ENCODE measurements around the gene USB1.

USB1 gene

DNA sequence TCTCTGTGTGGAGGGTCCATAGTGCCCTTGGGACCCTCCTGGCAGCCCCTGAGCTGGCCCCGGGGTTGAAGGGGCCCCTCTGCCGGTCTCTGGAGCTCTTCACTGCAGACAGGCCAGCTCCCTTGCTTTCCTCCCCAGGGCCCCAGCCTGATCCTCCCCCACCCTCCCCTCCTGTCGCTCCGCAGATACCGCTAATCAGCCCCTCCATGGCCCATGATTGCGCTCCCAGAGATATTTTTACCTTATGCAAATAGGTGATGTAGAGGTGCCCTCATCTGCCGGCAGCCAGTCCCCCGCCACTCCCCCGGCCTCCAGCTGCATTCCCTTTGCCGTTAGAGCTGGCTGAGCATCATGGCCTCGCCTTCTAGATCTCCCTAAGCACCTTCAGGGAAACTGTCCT is 33.6 kb downstream of the USB1 start:
- DNase-seq (ENCODE audit: low spot score), result no peak

DNA sequence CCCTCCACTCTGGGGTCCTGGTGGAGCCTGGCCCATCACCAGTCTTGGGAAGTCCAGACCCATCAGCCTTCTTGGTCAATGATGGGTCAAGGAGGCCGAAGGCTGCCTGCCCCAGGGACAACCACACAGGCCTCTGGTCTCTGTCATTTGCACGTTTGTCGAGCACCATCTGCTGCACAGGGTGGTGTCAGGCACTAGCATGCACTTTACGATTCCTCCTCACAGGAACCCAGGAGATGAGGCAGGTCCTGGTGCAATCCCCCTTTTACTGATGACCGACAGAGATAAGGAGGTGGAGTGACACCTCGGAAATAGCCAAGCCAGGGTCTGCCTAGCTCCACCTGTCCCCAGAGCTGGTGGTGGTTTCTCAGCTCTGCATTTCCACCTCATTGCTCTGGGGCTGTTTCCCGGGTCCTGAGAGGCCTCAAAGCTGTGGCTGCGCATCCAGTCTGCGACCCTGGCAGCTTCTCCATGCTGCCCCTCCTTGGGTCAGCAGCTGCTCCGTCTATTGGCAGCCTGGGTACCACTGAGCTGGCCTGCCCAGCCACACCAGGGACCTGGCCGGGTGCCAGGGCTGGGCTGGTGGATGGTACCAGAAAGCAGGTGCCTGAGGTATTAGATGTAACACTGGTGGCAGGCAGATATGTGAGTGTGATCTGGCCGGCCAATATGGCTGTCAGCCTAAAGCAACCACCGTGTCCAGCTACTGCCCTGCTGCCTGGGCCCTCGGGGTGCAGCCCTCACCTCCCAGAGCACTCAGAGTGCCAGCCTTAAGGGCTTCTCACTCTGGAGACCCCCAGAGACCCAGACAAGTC is 34.4 kb downstream of the USB1 start:
- no peak for DNase-seq (ENCODE audit: low spot score)

DNA sequence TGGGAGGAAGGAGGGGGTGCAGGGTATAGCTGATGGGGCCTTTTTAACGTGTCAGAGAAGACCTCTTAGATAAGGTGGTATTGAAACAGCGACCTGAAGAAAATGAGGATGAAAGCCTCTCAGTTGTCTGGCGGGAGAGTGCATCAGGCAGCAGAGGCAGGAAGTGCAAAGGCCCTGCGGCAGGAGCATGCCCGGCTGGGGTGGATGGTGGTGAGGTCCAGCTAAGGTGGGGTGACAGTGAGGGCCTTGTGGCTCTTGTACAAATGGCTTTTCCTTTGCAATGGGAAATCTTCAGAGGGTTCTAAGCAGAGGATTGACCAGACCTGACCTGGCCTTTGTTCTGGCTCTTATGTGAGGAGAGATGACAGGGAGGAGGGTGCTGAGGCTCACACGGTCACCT is 35.7 kb downstream of the USB1 start:
- no peak for DNase-seq (ENCODE audit: low spot score)

DNA sequence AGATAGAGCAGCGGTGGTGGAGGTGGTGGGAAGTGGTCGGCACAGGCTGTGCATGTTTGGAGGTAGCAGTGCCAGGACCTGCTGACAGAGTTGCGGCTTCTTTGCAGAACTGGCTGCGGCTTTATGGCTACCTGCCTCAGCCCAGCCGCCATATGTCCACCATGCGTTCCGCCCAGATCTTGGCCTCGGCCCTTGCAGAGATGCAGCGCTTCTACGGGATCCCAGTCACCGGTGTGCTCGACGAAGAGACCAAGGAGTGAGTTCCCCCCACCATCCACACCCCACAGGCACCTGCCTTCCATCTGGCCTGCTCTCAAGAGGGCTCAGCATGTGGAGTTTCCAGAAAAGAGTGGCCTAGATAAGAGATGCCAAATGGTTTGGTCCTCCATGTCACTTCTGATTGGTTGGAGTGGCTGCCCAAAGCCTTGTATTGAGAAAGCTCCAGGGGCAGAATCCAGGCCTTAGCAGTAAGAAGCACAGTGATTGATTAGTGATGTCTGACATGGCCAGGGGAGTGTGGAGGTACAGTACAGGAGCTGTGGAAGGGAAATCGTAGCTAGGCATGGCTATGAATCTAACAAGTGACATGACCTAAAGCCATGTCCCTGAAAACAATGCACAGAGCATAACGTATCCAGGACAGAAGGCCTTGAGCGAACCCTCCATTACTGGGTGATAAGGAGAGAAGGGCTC is 36.3 kb downstream of the USB1 start:
- DNase-seq (ENCODE audit: low spot score), result no peak

DNA sequence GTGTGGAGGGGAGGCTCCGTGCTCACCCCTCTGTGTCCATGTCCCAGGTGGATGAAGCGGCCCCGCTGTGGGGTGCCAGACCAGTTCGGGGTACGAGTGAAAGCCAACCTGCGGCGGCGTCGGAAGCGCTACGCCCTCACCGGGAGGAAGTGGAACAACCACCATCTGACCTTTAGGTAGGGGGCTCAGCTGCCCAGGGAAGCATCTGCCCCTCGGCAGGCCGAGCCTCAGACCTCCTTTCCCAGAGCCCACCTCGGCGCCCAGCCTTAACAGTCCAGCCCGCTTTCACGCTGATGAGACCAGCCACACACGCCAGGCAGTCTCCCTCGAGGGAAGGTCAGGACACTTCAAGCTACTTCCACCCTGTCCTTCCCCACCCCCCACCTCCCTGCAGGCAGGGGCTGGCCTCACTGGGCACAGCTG is 37.0 kb downstream of the USB1 start:
- DNase-seq (ENCODE audit: low spot score), result no peak

DNA sequence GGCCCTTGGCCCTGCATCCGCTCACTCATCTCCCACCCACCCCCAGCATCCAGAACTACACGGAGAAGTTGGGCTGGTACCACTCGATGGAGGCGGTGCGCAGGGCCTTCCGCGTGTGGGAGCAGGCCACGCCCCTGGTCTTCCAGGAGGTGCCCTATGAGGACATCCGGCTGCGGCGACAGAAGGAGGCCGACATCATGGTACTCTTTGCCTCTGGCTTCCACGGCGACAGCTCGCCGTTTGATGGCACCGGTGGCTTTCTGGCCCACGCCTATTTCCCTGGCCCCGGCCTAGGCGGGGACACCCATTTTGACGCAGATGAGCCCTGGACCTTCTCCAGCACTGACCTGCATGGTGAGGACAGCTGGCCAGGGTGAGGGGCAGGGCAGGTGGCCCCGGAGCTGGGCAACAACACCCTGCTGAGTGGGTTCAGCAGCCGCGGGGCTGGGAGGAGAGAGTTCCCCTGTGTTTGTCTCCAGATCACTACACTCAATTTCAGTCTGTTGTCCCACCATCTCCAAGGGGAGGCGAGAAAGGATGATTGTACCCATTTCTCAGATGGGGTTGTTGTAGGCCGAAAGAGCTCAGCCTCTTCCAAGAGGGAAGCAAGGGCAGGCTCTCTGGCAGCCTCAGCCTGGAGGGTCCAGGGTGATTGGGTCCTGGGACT is 38.8 kb downstream of the USB1 start:
- no peak for DNase-seq (ENCODE audit: low spot score)

DNA sequence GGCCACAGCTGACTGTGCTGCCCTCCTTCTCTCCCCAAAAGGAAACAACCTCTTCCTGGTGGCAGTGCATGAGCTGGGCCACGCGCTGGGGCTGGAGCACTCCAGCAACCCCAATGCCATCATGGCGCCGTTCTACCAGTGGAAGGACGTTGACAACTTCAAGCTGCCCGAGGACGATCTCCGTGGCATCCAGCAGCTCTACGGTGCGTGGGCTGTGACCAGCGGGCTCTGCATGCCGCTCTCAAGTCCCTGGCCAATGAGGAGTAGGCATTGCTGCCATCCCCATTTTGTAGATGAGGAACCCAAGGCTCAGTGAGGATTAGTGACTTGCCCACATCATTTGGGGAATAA is 39.3 kb downstream of the USB1 start:
- no peak for DNase-seq (ENCODE audit: low spot score)

DNA sequence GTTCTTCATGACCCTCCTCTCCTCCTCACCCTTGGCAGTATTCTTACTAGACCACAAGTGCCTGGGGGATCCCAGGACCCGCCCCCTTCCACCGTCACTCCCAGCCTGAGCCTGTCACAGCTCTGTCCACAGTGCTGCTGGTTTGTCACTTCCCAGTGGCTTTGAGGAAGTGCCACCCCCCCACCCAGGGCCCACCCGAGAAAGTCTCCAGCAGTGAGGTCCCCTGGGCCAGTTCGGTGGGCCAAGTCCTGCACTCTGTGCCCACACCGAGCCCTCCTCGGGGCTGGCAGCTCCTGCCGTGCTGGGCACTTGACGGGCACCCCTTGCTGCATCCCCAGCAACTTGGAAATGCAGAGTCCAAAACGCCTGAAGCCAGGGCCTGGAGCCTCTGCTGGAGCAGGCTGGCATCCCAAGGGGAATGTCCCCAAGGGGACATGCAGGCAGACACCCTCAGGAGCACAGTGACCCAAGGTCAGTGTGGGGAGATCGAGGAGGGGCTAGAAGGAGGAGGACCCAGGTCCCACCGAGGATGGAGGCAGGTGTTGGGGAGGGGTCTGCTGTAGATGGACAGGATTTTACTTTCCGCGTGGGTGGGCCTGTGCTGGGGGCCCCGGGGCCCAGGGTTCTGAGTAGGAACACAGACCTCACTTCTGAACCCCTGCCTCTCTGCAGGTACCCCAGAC is 39.9 kb downstream of the USB1 start:
- DNase-seq (ENCODE audit: low spot score), result no peak

DNA sequence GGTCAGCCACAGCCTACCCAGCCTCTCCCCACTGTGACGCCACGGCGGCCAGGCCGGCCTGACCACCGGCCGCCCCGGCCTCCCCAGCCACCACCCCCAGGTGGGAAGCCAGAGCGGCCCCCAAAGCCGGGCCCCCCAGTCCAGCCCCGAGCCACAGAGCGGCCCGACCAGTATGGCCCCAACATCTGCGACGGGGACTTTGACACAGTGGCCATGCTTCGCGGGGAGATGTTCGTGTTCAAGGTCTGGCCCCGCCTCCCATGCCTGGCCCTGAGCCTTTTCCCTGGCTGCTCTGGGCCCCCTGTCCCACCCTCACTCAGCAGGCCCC is 40.4 kb downstream of the USB1 start:
- no peak for DNase-seq (ENCODE audit: low spot score)

DNA sequence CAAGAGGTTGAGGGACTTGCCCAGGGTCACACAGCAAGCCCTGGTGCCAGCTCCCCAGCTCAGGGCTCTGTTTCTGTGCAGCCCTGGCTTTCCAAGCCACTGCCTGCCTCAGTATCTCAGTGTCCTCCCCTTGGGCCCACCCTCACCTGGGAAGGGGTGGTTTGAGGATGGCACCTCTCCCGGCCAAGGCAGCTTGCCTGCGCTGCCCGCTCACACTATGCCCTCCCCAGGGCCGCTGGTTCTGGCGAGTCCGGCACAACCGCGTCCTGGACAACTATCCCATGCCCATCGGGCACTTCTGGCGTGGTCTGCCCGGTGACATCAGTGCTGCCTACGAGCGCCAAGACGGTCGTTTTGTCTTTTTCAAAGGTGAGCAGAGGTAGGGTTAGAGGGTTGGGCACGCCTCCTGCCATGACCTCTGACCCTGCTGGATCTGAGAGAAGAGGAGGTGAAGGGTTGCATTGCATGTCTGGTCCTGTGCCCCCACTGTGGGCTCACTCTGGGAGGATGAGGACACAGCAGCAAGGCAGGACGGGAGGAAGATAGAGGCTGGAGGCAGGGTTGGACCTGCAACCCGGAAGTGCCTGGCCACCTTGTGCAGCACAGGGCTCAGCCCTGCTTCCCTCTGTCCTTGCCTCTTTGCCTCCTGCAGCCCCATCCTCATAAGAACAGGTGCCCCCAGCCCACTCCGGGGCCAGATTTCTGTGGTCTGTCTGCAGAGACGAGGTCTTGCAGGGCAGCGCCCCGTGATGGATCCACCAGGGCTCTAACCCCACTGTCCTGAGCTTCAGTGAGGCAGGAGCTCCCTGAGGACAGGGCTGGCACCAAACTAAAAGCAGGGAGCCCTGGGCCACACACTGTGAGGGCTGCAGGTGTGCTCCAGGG is 41.0 kb downstream of the USB1 start:
- DNase-seq (ENCODE audit: low spot score), result no peak

DNA sequence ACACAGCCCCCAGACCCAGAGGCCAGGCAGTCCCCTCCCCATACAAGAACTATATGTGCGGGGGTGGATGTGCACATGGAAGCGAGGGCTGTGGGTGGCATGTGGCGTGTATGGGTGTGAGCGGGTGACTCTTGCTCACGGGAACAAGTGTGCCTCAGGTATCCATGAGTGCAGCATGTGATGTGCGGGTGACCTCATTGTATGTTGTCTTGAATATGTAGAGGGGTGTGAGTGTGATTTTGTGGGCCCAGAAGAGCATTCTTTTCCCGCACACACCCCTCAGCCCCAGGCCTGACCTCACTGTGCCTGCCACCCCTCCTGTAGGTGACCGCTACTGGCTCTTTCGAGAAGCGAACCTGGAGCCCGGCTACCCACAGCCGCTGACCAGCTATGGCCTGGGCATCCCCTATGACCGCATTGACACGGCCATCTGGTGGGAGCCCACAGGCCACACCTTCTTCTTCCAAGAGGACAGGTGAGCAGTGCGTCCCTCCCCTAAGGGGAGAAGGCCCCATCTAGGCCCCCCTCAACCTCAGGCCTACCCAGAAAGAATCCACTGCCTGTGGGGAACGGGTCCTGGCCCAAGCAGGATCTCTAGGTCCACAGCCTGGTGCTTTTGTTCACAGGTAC is 41.8 kb downstream of the USB1 start:
- no peak for DNase-seq (ENCODE audit: low spot score)

DNA sequence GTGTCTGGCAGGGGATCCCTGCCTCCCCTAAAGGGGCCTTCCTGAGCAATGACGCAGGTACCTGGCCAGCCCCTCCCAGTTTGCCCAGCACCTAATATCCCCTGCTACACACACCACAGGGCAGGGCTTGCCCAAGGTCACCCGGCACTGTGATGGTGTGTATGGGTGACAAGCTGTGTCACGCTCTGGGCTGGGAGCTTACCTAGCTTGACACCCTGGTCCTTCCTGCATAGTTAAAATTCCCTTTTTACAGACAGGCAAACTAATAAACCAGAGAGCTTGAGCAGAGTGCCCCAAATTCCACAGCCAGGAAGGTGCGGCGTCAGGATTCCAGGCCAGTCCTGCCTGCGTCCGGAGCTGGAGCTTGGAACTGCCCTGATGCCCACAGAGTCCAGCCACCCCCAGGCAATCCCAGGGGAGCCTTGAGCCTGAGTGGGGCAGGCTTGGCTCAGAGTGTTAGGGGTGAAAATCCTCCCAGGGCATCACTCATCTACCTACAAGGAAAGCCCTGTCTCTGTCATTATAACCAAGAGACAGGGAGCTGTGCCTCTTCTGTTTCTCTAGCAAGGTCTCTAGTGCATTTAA is 42.5 kb downstream of the USB1 start:
- DNase-seq (ENCODE audit: low spot score), result no peak

DNA sequence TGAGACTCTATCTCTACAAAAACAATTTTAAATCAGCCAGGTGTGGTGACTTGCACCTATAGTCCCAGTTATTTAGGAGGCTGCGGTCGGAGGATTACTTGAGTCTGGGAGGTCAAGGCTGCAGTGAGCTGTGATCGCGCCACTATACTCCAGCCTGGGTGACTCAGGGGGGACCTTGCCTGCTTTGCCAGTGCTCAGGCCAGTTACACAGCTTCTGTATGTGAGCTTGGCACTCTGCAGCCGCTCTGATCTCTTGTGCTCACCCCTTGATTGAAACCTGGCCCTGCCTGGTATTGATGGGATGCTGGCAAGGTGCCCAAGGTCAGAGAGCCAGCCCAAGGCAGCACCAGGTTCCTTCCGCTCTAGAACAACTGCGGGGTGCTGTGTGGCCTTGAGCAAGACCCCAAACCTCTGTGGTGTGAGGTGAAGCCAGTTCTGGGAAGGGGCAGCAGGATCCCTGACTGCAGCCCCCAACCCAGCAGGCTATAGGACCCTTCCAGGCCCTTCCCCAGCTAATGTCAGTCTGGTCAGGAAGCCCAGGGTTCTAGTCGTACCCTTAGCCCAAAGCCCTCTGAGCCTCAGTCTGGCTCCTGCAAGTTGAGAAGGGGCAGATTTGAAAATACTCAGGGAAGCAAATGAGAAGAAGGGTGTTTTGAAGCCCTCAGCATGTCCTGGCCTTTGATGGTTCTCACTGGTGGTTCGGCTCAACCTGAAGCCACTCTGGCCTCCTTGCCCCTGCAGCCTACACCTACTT is 43.2 kb downstream of the USB1 start:
- DNase-seq (ENCODE audit: low spot score), result no peak

DNA sequence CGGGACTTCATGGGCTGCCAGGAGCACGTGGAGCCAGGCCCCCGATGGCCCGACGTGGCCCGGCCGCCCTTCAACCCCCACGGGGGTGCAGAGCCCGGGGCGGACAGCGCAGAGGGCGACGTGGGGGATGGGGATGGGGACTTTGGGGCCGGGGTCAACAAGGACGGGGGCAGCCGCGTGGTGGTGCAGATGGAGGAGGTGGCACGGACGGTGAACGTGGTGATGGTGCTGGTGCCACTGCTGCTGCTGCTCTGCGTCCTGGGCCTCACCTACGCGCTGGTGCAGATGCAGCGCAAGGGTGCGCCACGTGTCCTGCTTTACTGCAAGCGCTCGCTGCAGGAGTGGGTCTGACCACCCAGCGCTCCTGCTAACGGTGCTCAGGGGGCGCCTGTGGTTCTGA is 43.9 kb downstream of the USB1 start:
- DNase-seq (ENCODE audit: low spot score), result no peak

DNA sequence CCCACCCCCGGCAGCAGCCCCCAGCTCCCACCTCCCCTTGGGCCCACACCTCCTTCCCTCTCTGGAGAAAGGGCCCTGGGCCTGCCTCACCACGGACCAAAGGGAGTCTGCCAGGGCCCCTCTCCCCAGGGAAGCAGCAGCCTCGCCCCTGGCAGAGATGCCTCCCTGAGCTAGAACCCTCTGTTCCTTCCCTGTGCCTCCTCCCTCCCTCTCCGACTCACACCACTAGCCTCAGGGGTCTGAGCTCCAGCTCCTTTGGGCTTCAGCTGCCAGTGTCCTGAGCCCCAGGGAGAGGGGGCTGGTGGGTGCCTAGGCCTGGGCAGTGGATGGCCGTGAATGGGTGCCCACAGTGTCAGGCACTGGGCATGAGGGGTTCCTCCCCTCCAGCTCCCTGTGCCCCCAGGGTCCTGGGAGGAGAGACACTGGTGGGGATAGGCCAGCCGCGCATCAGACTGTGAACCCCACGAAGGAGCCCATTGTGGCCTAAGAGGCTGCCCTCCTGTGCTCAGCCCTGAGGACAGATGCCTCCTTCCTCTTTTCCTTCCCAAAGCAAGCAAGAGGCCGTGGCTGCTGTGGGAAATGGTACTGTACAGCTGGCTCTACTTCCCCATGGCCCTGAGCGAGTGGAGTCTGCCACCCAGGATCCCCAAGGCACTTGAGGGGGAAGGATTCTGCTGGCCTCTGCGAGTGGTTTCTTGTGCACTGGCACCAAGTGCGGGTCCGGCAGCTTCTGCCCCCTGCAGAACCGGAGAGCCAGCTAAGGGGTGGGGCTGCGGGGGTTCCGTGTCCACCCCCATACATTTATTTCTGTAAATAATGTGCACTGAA is 45.1 kb downstream of the USB1 start:
- DNase-seq (ENCODE audit: low spot score), result no peak

DNA sequence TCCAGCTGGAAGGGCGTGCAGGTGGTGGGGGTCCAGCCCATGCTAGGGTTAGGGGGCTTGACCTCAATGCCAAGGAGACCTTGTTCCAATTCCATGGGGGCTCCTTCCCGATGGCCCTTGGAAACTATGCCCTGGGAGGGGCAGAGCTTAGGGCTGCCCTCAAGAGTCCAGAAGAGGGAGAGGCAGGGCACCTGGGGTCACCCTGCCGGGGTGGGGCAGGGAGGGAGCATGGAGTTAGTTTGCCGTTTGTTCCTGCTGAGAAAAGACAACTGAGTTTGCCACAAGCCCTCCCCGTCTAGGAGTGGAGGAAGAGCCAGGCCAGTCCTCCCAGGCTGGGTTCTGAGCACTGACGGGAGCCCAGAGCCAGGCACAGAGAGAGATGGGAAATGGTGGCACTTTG is 45.7 kb downstream of the USB1 start:
- DNase-seq (ENCODE audit: low spot score), result no peak

DNA sequence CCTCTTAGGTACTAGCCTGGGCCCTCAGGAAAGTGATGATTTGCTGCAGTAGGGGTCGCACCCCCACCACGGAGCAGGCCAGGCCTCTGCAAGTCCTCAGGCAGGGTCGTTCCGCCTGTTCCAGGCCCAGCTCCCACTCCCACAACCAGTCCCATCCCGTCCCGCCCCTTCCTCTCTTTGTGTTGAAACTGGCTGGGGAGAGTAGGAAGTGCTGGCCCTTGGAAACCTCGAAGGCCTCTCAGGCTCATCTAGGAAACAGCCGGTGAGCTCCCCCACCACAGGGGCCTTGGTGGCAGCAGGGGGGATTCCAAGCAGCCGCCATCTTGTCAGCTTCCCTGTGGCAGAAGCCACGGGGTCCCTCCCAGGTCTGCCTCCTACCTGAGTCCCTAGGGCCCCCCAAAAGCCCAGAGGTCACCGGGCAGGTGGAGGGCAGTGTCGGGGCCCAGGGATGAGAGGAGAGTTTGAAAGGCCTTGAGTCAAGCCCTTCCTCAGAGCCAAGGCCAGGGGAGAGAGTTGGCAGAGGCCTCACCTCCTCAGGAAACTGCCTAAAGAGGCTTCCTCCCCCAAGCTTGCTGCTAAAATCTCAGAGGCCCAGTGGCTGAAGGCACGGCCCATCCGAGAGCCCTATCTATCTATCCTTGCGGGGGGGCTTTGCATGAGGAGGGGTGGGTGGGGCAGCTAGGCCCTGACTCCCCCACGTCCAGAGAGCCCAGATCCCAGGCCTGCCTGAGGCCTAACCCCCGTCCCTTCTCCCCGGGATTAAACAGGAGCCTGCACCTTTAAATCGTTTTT is 46.5 kb downstream of the USB1 start:
- no peak for DNase-seq (ENCODE audit: low spot score)

DNA sequence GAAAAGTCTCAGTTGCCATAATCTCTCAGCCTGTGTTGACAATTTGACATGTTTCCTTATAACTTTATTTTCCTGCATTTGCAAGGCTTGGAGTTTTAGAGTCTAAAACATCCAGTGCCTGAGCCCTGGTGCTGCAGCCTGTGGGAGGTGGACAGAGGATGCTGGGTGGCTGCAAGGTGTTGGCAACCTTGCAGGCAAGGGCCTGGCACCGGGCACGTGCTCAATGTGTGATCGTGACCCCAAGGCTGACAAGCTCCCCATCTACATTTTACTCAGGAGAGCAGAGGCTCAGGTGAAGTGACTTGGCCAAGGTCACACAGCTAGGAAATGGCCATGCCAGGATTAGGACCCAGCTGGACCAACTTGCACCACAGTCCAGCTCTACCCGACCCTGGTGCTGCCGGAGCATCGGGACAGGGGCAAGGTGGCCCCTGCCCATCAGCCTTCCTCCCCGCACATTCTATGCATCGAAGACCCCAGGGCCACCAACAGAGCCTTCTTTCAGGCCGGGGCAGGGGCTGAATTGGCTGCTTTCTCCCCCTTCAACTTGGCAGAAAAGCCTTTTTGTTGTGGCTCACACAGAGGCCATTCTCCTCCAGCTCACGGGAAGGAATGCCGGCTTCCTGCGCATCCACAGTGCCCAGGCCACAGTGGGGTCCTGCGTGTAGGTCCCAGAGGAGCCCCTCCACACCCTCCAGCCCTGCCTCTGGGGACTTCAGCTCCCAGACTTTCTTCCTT is 47.5 kb downstream of the USB1 start:
- no peak for DNase-seq (ENCODE audit: low spot score)

All from Ammon's horn (tissue), 1 donor.